Calu3 (cell line): Measurements from ENCODE around the gene GFRA1. TPM values are rescaled to one million over a fixed set of nuclear protein-coding genes. Genes with fewer than 3 reads are reported as not detected.

Source experiments
- BruUV-seq: library from RNA; stranded (reverse); fragments of 400-500 nt; replicated peaks from 2 replicates; lab custom pipeline; 2021; lab: Mats Ljungman, UMichigan
- CTCF ChIA-PET: fragments of 300-600 bp; sonication (Branson Sonifier 250); formaldehyde crosslinking; loops from one replicate; lab custom pipeline; 2022; ENCODE audit warnings: antibody characterized with exemption; lab: Charles Lee
- DNase-seq: peaks from one replicate; pipeline ENCODE4 v3.0.0; 2022
- H3K27ac Mint-ChIP-seq: one replicate; pipeline ENCODE4 v1.8.0; 2022; ENCODE audit warnings: mixed read lengths; ENCODE audit not compliant: unreplicated experiment
- H3K27me3 Mint-ChIP-seq: one replicate; pipeline ENCODE4 v1.8.0; 2022; ENCODE audit warnings: mixed read lengths; ENCODE audit not compliant: unreplicated experiment
- H3K36me3 Mint-ChIP-seq: one replicate; pipeline ENCODE4 v1.8.0; 2022; ENCODE audit warnings: mild to moderate bottlenecking, moderate library complexity, mixed read lengths; ENCODE audit not compliant: insufficient read depth, unreplicated experiment
- H3K4me1 Mint-ChIP-seq: one replicate; pipeline ENCODE4 v1.8.0; 2022; ENCODE audit warnings: mild to moderate bottlenecking, low read depth, mixed read lengths; ENCODE audit not compliant: unreplicated experiment
- H3K4me3 Mint-ChIP-seq: one replicate; pipeline ENCODE4 v1.8.0; 2022; ENCODE audit warnings: mild to moderate bottlenecking, low read depth, moderate library complexity, mixed read lengths; ENCODE audit not compliant: unreplicated experiment
- H3K9me3 Mint-ChIP-seq: one replicate; pipeline ENCODE4 v1.8.0; 2022; ENCODE audit warnings: low read depth, mixed read lengths; ENCODE audit not compliant: unreplicated experiment
- intact Hi-C: fragments of 100-400 bp; cut with micrococcal nuclease; formaldehyde crosslinking; loops from one replicate; pipeline ENCODE4 v1.10.0; 2022; ENCODE audit not compliant: unreplicated experiment
- total RNA-seq: library from RNA; stranded (reverse); gene quantifications from 2 replicates; pipeline ENCODE4 v1.2.3, GENCODE V29; 2022
- TF ChIP-seq, protein P1 (sequence below): fragments of 200-600 bp; IDR thresholded peaks from one replicate; pipeline ENCODE4 v1.8.0; 2022; ENCODE audit warnings: antibody characterized with exemption; ENCODE audit not compliant: unreplicated experiment

GFRA1 gene
- total RNA-seq, 1 experiment from 2014 or later, result not detected

DNA sequence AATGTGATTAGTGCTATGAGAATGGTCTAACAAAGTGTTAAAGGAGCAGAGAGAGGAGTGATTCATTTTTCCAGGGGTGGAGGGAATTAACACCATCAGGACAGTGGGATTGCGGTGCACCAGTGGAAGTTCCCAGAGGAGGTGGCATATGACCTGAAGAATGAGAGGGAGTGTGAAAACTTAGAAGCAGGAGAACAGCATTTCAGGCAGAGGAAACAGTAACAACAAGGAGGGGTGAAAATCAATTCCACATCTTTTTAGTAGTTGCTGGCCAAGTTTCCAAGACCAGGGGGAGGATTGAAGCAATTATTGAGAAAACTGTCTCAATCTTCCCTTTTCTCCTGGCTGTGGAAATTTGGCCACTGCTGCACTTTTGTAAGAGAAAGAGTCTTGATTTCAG lies 27.5 kb upstream of the GFRA1 start:
- no peaks in the 10 kb centered on the region for H3K9me3 Mint-ChIP-seq
- no peak overlapping the region for H3K4me3 Mint-ChIP-seq
- H3K27me3 Mint-ChIP-seq, result peaks cover 19% of the 10 kb centered on the region
- no peaks in the 10 kb centered on the region for H3K36me3 Mint-ChIP-seq
- H3K27ac Mint-ChIP-seq, result no peak overlapping the region
- no TSS peak for BruUV-seq
- DNase-seq, result no peak
- H3K4me1 Mint-ChIP-seq, result no peaks in the 10 kb centered on the region
- TF ChIP-seq, protein P1, sequence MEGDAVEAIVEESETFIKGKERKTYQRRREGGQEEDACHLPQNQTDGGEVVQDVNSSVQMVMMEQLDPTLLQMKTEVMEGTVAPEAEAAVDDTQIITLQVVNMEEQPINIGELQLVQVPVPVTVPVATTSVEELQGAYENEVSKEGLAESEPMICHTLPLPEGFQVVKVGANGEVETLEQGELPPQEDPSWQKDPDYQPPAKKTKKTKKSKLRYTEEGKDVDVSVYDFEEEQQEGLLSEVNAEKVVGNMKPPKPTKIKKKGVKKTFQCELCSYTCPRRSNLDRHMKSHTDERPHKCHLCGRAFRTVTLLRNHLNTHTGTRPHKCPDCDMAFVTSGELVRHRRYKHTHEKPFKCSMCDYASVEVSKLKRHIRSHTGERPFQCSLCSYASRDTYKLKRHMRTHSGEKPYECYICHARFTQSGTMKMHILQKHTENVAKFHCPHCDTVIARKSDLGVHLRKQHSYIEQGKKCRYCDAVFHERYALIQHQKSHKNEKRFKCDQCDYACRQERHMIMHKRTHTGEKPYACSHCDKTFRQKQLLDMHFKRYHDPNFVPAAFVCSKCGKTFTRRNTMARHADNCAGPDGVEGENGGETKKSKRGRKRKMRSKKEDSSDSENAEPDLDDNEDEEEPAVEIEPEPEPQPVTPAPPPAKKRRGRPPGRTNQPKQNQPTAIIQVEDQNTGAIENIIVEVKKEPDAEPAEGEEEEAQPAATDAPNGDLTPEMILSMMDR, result no peak
- CTCF ChIA-PET, result no interaction called here
- intact Hi-C loops, result no loop called here

DNA sequence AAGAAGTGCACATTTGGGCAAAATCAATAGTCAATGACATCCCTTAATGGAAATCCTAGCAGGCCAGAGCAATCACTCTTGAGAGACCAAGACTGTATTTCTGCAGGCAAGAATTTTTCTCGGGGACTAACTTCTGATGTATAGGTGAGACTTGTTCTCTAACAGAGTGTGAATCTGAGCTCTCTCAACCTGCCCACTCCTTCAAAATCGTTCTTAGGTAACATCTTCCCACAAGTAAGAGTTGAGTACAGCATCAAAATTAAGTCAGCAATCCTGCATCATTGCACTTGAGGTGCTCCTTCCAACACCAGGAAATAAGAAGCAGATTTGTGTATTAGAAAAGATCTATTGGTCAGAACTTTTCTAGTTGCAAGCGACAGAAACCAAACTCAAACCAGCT lies 25.6 kb upstream of the GFRA1 start:
- H3K36me3 Mint-ChIP-seq, result no peaks in the 10 kb centered on the region
- CTCF ChIA-PET, result no interaction called here
- no TSS peak for BruUV-seq
- H3K9me3 Mint-ChIP-seq, result no peaks in the 10 kb centered on the region
- no peaks in the 10 kb centered on the region for H3K4me1 Mint-ChIP-seq
- peaks cover 28% of the 10 kb centered on the region for H3K27me3 Mint-ChIP-seq
- TF ChIP-seq, protein P1, result no peak
- H3K27ac Mint-ChIP-seq, result no peak overlapping the region
- no peak for DNase-seq
- H3K4me3 Mint-ChIP-seq, result no peak overlapping the region
- intact Hi-C loops, result no loop called here

- CTCF ChIA-PET, result no interaction called here
- Mint-ChIP-seq H3K4me3 (no peak overlapping the region), H3K27me3 (peaks cover 31% of the 10 kb centered on the region)
Observed at GRCh38 chr10:116296291-116296721, 23.3 kb upstream of the GFRA1 start.

GRCh38 chr10:116292493-116292892 lies 19.5 kb upstream of the GFRA1 start:
- peaks cover 50% of the 10 kb centered on the region for H3K27me3 Mint-ChIP-seq
- H3K4me3 Mint-ChIP-seq, result no peak overlapping the region
- H3K36me3 Mint-ChIP-seq, result no peaks in the 10 kb centered on the region
- TF ChIP-seq, protein P1, result no peak
- H3K27ac Mint-ChIP-seq, result no peak overlapping the region
- H3K4me1 Mint-ChIP-seq, result no peaks in the 10 kb centered on the region
- CTCF ChIA-PET, result no interaction called here
- H3K9me3 Mint-ChIP-seq, result no peaks in the 10 kb centered on the region
- intact Hi-C loops, result no loop called here
- no TSS peak for BruUV-seq
- no peak for DNase-seq

More at GRCh38 chr10:116296291-116296721, 23.3 kb upstream of the GFRA1 start:
- Mint-ChIP-seq H3K36me3 (no peaks in the 10 kb centered on the region), H3K9me3 (no peaks in the 10 kb centered on the region), H3K4me1 (no peaks in the 10 kb centered on the region), H3K27ac (no peak overlapping the region)
- TF ChIP-seq, protein P1, result no peak
- BruUV-seq, result no TSS peak
- no peak for DNase-seq
- intact Hi-C loops, result no loop called here
